ENCODE data around the gene ERICH6.

- TF ChIP-seq CTCF (IDR thresholded peaks at IDR 0.05), result no peak
- no peak for TF ChIP-seq POLR2A (IDR thresholded peaks at IDR 0.05)
- no peak for TF ChIP-seq POLR2AphosphoS5 (IDR thresholded peaks at IDR 0.05; ENCODE audit: insufficient read depth in 1 of 2, low read depth in 1 of 2)
Observed at GRCh38 chr3:150723946-150724345, 20.2 kb upstream of the ERICH6 start.
